ENCODE data around the gene RNF14.

DNA sequence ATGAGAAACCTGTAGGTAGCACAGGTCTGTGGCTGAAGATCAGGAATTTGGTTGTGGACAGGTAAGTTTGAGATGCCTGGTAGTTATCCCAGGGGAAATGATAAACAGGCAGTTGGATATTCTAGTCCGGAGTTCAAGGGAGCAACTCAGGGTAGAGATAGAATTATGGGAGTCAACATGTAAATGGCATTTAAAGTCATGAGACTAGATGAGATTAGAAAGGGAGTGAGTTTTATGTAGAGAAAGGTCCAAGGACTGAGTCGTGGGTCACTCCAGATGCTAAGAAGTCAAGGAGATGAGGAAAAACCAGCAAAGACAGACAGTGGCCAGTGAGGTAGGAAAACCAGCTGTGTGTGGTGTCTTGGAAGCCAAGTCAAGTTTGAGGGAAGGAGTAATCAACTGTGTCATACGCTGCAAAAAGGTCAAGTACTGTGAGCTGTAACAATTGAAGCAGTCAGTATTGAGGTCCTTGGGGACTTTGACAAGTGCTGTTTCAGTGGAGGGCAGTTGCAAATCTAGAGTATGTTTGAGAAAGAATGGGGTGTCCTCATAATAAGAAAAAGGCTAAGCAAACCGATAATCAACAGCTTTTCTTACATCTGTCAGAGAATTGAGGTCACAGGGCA, 25.7 kb downstream of the RNF14 start:
- no peak for TF ChIP-seq CTCF (conservative IDR thresholded peaks at IDR 0.05; ENCODE audit: low read depth in 2 of 2)
- TF ChIP-seq EZH2phosphoT487 (IDR thresholded peaks at IDR 0.05; ENCODE audit: unreplicated experiment) = no peak
- TF ChIP-seq REST (IDR thresholded peaks at IDR 0.05; ENCODE audit: unreplicated experiment) = no peak
- no peak for TF ChIP-seq POLR2AphosphoS5 (IDR thresholded peaks at IDR 0.05; ENCODE audit: low read depth)
- TF ChIP-seq, protein P1, sequence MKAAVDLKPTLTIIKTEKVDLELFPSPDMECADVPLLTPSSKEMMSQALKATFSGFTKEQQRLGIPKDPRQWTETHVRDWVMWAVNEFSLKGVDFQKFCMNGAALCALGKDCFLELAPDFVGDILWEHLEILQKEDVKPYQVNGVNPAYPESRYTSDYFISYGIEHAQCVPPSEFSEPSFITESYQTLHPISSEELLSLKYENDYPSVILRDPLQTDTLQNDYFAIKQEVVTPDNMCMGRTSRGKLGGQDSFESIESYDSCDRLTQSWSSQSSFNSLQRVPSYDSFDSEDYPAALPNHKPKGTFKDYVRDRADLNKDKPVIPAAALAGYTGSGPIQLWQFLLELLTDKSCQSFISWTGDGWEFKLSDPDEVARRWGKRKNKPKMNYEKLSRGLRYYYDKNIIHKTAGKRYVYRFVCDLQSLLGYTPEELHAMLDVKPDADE (IDR thresholded peaks at IDR 0.05) = no peak
- no peak for TF ChIP-seq CREB1 (CRISPR knock-in tag; IDR thresholded peaks at IDR 0.05; ENCODE audit: low read depth)
- TF ChIP-seq NANOG (IDR thresholded peaks at IDR 0.05; ENCODE audit: borderline replicate concordance) = no peak
- no peak for TF ChIP-seq EZH2 (IDR thresholded peaks at IDR 0.05; ENCODE audit: low read depth, unreplicated experiment)
- no peak for TF ChIP-seq STAT1 (IDR thresholded peaks at IDR 0.05; ENCODE audit: unreplicated experiment)
- TF ChIP-seq JUNB (IDR thresholded peaks at IDR 0.05; ENCODE audit: unreplicated experiment) = no peak
- TF ChIP-seq ZNF462 (CRISPR knock-in tag; IDR thresholded peaks at IDR 0.05) = no peak
- no peak for TF ChIP-seq ZNF114 (CRISPR knock-in tag; IDR thresholded peaks at IDR 0.05)
- TF ChIP-seq ZNF331 (CRISPR knock-in tag; IDR thresholded peaks at IDR 0.05; ENCODE audit: low read depth) = no peak
